ENCODE data around the gene AIFM3. TPM values are rescaled to one million over a fixed set of nuclear protein-coding genes. Genes with fewer than 3 reads are reported as not detected.

The AIFM3 gene
- polyA plus RNA-seq, 1 donor from 2014 or later = 1.1 TPM

DNA sequence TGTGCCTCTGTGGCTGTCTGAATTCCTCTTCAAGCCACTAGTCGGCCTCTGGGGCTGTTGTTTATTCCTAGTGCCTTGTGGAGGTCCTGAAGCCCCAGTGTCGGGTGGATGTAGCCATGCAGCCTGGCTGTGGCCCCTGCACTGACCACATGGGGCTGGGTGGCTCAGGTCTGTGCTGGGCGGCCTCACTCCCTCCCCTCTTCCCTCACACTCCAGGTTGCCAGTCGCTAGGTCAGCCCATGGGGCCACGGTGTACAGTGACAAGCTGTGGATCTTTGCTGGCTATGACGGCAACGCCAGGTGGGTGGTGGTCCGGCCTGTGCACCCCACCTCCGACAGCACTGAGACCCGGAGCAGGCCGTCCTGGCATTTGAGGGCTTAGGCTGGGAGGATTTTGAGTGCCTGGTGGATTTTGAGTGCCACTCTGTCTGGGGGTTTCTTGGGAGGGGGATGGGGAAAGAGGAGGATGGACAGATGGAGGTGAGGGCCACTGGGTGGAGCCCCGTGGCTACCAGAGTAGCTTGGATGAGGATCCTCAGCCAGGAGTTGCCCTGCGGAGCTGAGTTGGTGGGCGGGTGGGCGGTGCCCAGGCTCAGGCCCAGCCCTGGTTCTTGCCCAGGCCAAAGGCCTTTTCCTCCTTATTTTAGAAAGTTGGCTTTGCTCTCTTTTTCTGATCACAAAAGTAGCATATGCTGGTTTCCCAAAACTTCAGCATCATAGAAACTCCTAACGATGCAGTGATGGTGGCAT lies 21.7 kb downstream of the AIFM3 start:
- Histone ChIP-seq H3K27ac (ENCODE audit: low read length) (no peak overlapping the region), H2AFZ (ENCODE audit: low read depth, low read length) (no peak overlapping the region), H3K79me2 (replicated peaks; ENCODE audit: insufficient read depth, low read length) (no peaks in the 10 kb centered on the region), H4K20me1 (ENCODE audit: insufficient read depth) (no peaks in the 10 kb centered on the region), H3K9ac (ENCODE audit: low read length) (no peak overlapping the region), H3K36me3 (ENCODE audit: insufficient read depth, low read length) (no peaks in the 10 kb centered on the region), H3K27me3 (ENCODE audit: insufficient read depth, low read depth, low read length) (no peaks in the 10 kb centered on the region), H3F3A (ENCODE audit: insufficient read depth, low read length, poor library complexity, severe bottlenecking) (no peaks in the 10 kb centered on the region), H3K9me3 (ENCODE audit: low read length) (no peaks in the 10 kb centered on the region), H3K9me2 (ENCODE audit: insufficient read depth, low read length) (no peaks in the 10 kb centered on the region), H3K4me2 (ENCODE audit: low read length) (no peak overlapping the region), H3K4me3 (ENCODE audit: low read length) (no peak overlapping the region)
- TF ChIP-seq REST (IDR thresholded peaks at IDR 0.05; ENCODE audit: borderline replicate concordance) = no peak
- TF ChIP-seq EP300 (conservative IDR thresholded peaks at IDR 0.05; ENCODE audit: poor library complexity, severe bottlenecking) = no peak
- no peak for TF ChIP-seq EZH2 (IDR thresholded peaks at IDR 0.05; ENCODE audit: borderline replicate concordance, insufficient read depth, low read length, poor library complexity, severe bottlenecking)
- TF ChIP-seq POLR2AphosphoS5 (IDR thresholded peaks at IDR 0.05) = no peak
- no peak for TF ChIP-seq MXI1 (conservative IDR thresholded peaks at IDR 0.05; ENCODE audit: poor library complexity, severe bottlenecking)
- TF ChIP-seq TAF1 (IDR thresholded peaks at IDR 0.05; ENCODE audit: low read depth) = no peak
- TF ChIP-seq SMC3 (conservative IDR thresholded peaks at IDR 0.05; ENCODE audit: poor library complexity) = no peak
- TF ChIP-seq RAD21 (conservative IDR thresholded peaks at IDR 0.05) = no peak
- no peak for TF ChIP-seq CTCF (IDR thresholded peaks at IDR 0.05; ENCODE audit: poor library complexity, severe bottlenecking)

DNA sequence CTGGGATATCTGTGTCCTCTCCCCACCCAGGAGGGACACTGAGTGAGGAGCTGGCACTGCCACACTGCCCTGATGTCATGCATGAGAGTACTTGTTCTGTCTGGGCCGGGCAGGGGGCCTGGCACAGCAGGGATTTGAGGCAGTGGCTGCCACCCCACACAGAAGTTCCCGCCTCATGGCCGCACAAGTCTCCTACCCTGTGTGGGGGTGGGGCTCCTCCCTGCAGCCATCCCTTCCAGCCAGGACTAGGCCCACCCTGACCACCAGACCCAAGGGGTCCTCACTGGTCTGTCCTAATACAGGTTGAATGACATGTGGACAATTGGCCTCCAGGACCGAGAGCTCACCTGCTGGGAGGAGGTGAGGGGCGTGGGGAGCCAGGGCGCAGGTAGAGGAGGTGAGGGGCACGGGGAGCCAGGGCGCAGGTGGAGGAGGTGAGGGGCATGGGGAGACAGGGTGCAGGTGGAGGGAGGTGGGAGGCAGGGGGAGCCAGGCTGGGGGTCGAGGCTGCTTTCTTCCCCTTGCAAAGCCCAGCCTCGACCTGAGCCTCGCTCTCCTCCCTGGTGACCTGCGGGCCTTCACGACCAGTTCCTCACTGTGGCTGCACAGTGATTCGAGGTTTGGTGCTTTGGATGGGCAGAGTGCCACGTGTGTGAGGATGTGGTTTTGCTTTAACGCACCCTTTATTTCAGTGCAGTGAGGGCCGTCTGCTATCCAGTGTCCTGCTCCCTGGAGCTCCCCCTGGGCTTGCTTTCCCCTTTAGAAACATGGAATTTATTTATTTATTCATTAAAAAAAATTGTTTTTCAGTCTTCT lies 22.5 kb downstream of the AIFM3 start:
- H3K36me3 ChIP-seq (ENCODE audit: insufficient read depth, low read length) = no peaks in the 10 kb centered on the region
- no peak overlapping the region for H3K4me3 ChIP-seq (ENCODE audit: low read length)
- H3K9ac ChIP-seq (ENCODE audit: low read length) = no peak overlapping the region
- TF ChIP-seq EZH2 (IDR thresholded peaks at IDR 0.05; ENCODE audit: borderline replicate concordance, insufficient read depth, low read length, poor library complexity, severe bottlenecking) (no peak), MXI1 (conservative IDR thresholded peaks at IDR 0.05; ENCODE audit: poor library complexity, severe bottlenecking) (no peak), SMC3 (conservative IDR thresholded peaks at IDR 0.05; ENCODE audit: poor library complexity) (no peak), EP300 (conservative IDR thresholded peaks at IDR 0.05; ENCODE audit: poor library complexity, severe bottlenecking) (no peak), REST (IDR thresholded peaks at IDR 0.05; ENCODE audit: borderline replicate concordance) (no peak)
- no peaks in the 10 kb centered on the region for H3K9me3 ChIP-seq (ENCODE audit: low read length)
- no peaks in the 10 kb centered on the region for H3K27me3 ChIP-seq (ENCODE audit: insufficient read depth, low read depth, low read length)
- no peak overlapping the region for H2AFZ ChIP-seq (ENCODE audit: low read depth, low read length)
- no peaks in the 10 kb centered on the region for H3K9me2 ChIP-seq (ENCODE audit: insufficient read depth, low read length)
- no peak overlapping the region for H3K27ac ChIP-seq (ENCODE audit: low read length)
- no peaks in the 10 kb centered on the region for H3F3A ChIP-seq (ENCODE audit: insufficient read depth, low read length, poor library complexity, severe bottlenecking)
- H4K20me1 ChIP-seq (ENCODE audit: insufficient read depth) = no peaks in the 10 kb centered on the region
- H3K79me2 ChIP-seq (replicated peaks; ENCODE audit: insufficient read depth, low read length) = no peaks in the 10 kb centered on the region
- H3K4me2 ChIP-seq (ENCODE audit: low read length) = no peak overlapping the region

Measured in neural cell (in vitro differentiated cells).